GM12878 (cell line): Measurements from ENCODE around the gene UBE2E3. TPM values are rescaled to one million over a fixed set of nuclear protein-coding genes. Genes with fewer than 3 reads are reported as not detected.

ENCODE experiments used
- ATAC-seq: fragments of 200-7000 bp; cut with Tn5 transposase; 3 replicates; pipeline ENCODE4 v1.9.1; 2020; ENCODE audit warnings: mild to moderate bottlenecking, moderate library complexity
- BruUV-seq: library from RNA; stranded (reverse); fragments of 400-500 nt; replicated peaks from 2 replicates; lab custom pipeline; 2021; lab: Mats Ljungman, UMichigan
- CTCF ChIA-PET: fragments of 300-600 bp; sonication (Branson Sonifier 250); formaldehyde crosslinking; extraction: SDS; loops from one replicate; lab custom pipeline; 2021; ENCODE audit warnings: inconsistent platforms; lab: Yijun Ruan, JAX
- POLR2A ChIA-PET: fragments of 350-600 bp; formaldehyde crosslinking; extraction: SDS; loops from one replicate; lab custom pipeline; 2021; ENCODE audit warnings: inconsistent platforms; lab: Charles Lee
- RAD21 ChIA-PET: fragments of 300-600 bp; sonication (Branson Sonifier 250); formaldehyde crosslinking; loops from one replicate; lab custom pipeline; 2023; ENCODE audit warnings: antibody characterized with exemption; ENCODE audit not compliant: unreplicated experiment; lab: Charles Lee
- SMC1A ChIA-PET: fragments of 300-600 bp; sonication (Branson Sonifier 250); formaldehyde crosslinking; loops from one replicate; lab custom pipeline; 2023; ENCODE audit not compliant: unreplicated experiment, uncharacterized antibody; lab: Charles Lee
- DNase-seq: peaks from one replicate; pipeline ENCODE4 v3.0.0-alpha.2; 2011; ENCODE audit warnings: low read depth, low spot score
- FAIRE-seq: peaks from 3 replicates; lab custom pipeline; 2011; peaks lifted over from hg19 to GRCh38; lab: Jason Lieb, UNC
- H2AFZ ChIP-seq: 2 replicates; pipeline ENCODE4 v1.6.0; 2011; ENCODE audit warnings: low read depth, low read length, control low read depth; ENCODE audit not compliant: control insufficient read depth
- H3K27ac ChIP-seq: 2 replicates; pipeline ENCODE4 v1.5.1; 2011; ENCODE audit warnings: control low read depth; ENCODE audit not compliant: control insufficient read depth, insufficient read depth
- H3K27me3 ChIP-seq, 2 experiments: replicated peaks in 1 of 2; 2 replicates each; pipeline versions ENCODE4 v1.6.0 to v1.6.1; 2011; ENCODE audit warnings: low read length in 1 of 2; ENCODE audit not compliant: control insufficient read depth in 2 of 2, insufficient read depth in 2 of 2
- H3K36me3 ChIP-seq, 2 experiments: 2 replicates each; pipeline ENCODE4 v1.5.1; 2011; ENCODE audit warnings: low read length in 1 of 2; ENCODE audit not compliant: control insufficient read depth in 2 of 2, insufficient read depth in 2 of 2
- H3K4me1 ChIP-seq: 2 replicates; pipeline ENCODE4 v1.6.1; 2011; ENCODE audit warnings: mild to moderate bottlenecking, low read length, moderate library complexity, mixed read lengths; ENCODE audit not compliant: control insufficient read depth, insufficient read depth
- H3K4me2 ChIP-seq: 2 replicates; pipeline ENCODE4 v1.6.0; 2011; ENCODE audit warnings: control low read depth; ENCODE audit not compliant: control insufficient read depth, insufficient read depth
- H3K4me3 ChIP-seq: fragments of 200-600 bp; sonication (generic); 2 replicates; pipeline ENCODE4 v1.5.1; 2016
- H3K79me2 ChIP-seq: 2 replicates; pipeline ENCODE4 v1.6.0; 2011; ENCODE audit warnings: low read length; ENCODE audit not compliant: control insufficient read depth, insufficient read depth
- H3K9ac ChIP-seq: 2 replicates; pipeline ENCODE4 v1.8.0; 2011; ENCODE audit warnings: low read length, control low read depth, mixed read lengths; ENCODE audit not compliant: control insufficient read depth, insufficient read depth
- H3K9me3 ChIP-seq: replicated peaks from 3 replicates; pipeline ENCODE4 v1.5.1; 2011; ENCODE audit warnings: mild to moderate bottlenecking, low read length; ENCODE audit not compliant: control insufficient read depth, insufficient read depth
- H4K20me1 ChIP-seq: 2 replicates; pipeline ENCODE4 v1.6.0; 2011; ENCODE audit not compliant: control insufficient read depth, insufficient read depth
- ATF3 ChIP-seq: IDR thresholded peaks from 2 replicates; pipeline ENCODE4 v1.6.1; 2011; ENCODE audit warnings: low read depth, mild to moderate bottlenecking, low read length, moderate library complexity, borderline replicate concordance; ENCODE audit errors: extremely low read depth
- CBX3 ChIP-seq: fragments of 200-600 bp; sonication (generic); IDR thresholded peaks from 2 replicates; pipeline ENCODE4 v1.6.1; 2016; ENCODE audit warnings: low read depth, borderline replicate concordance
- CEBPZ ChIP-seq: fragments of 150-350 bp; IDR thresholded peaks from 2 replicates; pipeline ENCODE4 v1.6.1; 2016; ENCODE audit warnings: low read depth, low read length
- DPF2 ChIP-seq: fragments of 450-650 bp; IDR thresholded peaks from 2 replicates; pipeline ENCODE4 v1.6.1; 2017; ENCODE audit warnings: mild to moderate bottlenecking
- EP300 ChIP-seq, 2 experiments: fragments of 150-350 bp in 1 of 2; IDR thresholded peaks; 2 replicates each; pipeline ENCODE4 v1.6.1; 2011 to 2012; ENCODE audit warnings: low read depth in 2 of 2, low read length in 2 of 2, borderline replicate concordance in 1 of 2, improper control_type of control experiment in 1 of 2, inconsistent platforms in 1 of 2; ENCODE audit not compliant: control insufficient read depth in 1 of 2
- IKZF1 ChIP-seq: fragments of 450-650 bp; conservative IDR thresholded peaks from 2 replicates; pipeline ENCODE4 v1.6.1; 2017; ENCODE audit warnings: antibody characterized with exemption, mild to moderate bottlenecking
- IRF4 ChIP-seq: IDR thresholded peaks from 2 replicates; pipeline ENCODE4 v1.6.1; 2011; ENCODE audit warnings: low read depth, low read length
- IRF5 ChIP-seq: fragments of 450-650 bp; IDR thresholded peaks from 2 replicates; pipeline ENCODE4 v1.6.1; 2017; ENCODE audit warnings: borderline replicate concordance
- LARP7 ChIP-seq: fragments of 450-650 bp; IDR thresholded peaks from 2 replicates; pipeline ENCODE4 v1.6.1; 2017; ENCODE audit warnings: mild to moderate bottlenecking
- NFXL1 ChIP-seq: fragments of 450-650 bp; IDR thresholded peaks from 2 replicates; pipeline ENCODE4 v1.6.1; 2017; ENCODE audit warnings: antibody characterized with exemption, mild to moderate bottlenecking, borderline replicate concordance
- NR2C2 ChIP-seq: IDR thresholded peaks from 2 replicates; pipeline ENCODE4 v1.6.1; 2011; ENCODE audit warnings: borderline replicate concordance, low read depth; ENCODE audit not compliant: control insufficient read depth, insufficient read length
- PAX8 ChIP-seq: fragments of 450-650 bp; IDR thresholded peaks from 2 replicates; pipeline ENCODE4 v1.6.1; 2017; ENCODE audit warnings: mild to moderate bottlenecking, moderate library complexity
- PKNOX1 ChIP-seq: fragments of 450-650 bp; IDR thresholded peaks from 2 replicates; pipeline ENCODE4 v1.6.1; 2016; ENCODE audit warnings: mild to moderate bottlenecking
- POLR2A ChIP-seq: IDR thresholded peaks from 2 replicates; pipeline ENCODE4 v1.6.1; 2011; ENCODE audit warnings: low read depth, mild to moderate bottlenecking, low read length
- SMAD1 ChIP-seq: fragments of 450-650 bp; IDR thresholded peaks from 2 replicates; pipeline ENCODE4 v1.6.1; 2018; ENCODE audit warnings: mild to moderate bottlenecking, low read depth; ENCODE audit not compliant: partially characterized antibody
- STAT3 ChIP-seq: IDR thresholded peaks from 2 replicates; pipeline ENCODE4 v1.6.1; 2011; ENCODE audit warnings: low read depth, low read length, improper control_type of control experiment
- YBX1 ChIP-seq: fragments of 450-650 bp; IDR thresholded peaks from 2 replicates; pipeline ENCODE4 v1.6.1; 2016; ENCODE audit warnings: antibody characterized with exemption
- WGBS: methylation state at CpG from one replicate; pipeline ENCODE4 v1.1.6; 2016; ENCODE audit warnings: low lambda C conversion rate; ENCODE audit not compliant: insufficient replicate concordance, insufficient coverage; ENCODE audit errors: missing lambda C conversion rate; 5-methylcytosine and 5-hydroxymethylcytosine counted together
- in situ Hi-C: fragments of 300-500 bp; cut with MboI; formaldehyde crosslinking; loops from 9 replicates; pipeline ENCODE4 v1.14.3; 2018; ENCODE audit warnings: mixed read lengths
- intact Hi-C: fragments of 100-400 bp; cut with micrococcal nuclease; formaldehyde crosslinking; loops from one replicate; pipeline ENCODE4 v1.14.2; 2022; ENCODE audit not compliant: unreplicated experiment
- polyA plus RNA-seq, 11 experiments: library from polyadenylated mRNA; depleted of rRNA in 4 of 11; unstranded in 6 of 11; stranded (reverse) in 5 of 11; fragments of >200 nt; fragmentation: Nextera tagmentation in 4 of 11; fragmentation: Illumina TruSeq in 1 of 11; extraction: Ambion mirVana in 4 of 11; extraction: Trizol in 1 of 11; gene quantifications; 1 replicate in 1 of 11; 2 replicates in 10 of 11; pipeline versions ENCODE4 v1.2.1 to v1.2.3, GENCODE V29; 2011 to 2016; ENCODE audit warnings: inconsistent platforms in 2 of 11, missing spikeins in 2 of 11, low read depth in 1 of 11
- total RNA-seq, 4 experiments: library from RNA; depleted of rRNA in 3 of 4; stranded (reverse); fragments of >200 nt in 3 of 4; fragmentation: Illumina TruSeq in 1 of 4; extraction: Trizol in 1 of 4; gene quantifications; 2 replicates each; pipeline versions ENCODE4 v1.2.1 to v1.2.3, GENCODE V29; 2013 to 2021

Gene UBE2E3
- total and polyA plus RNA-seq, 10 of the 15 experiments (the other 5 are each of a cell fraction or from before 2014, with no cell fraction given) = 14.9 to 50.0 (median 26.2) TPM

- FAIRE-seq = no peak
- WGBS = 39% methylated on average over 3 of the region's 3 CpGs
- Histone ChIP-seq H4K20me1 (no peaks in the 10 kb centered on the region), H3K27me3 (no peaks in the 10 kb centered on the region), H3K9me3 (no peaks in the 10 kb centered on the region), H3K9ac (no peak overlapping the region), H3K27ac (no peak overlapping the region), H2AFZ (no peak overlapping the region), H3K36me3 (no peaks in the 10 kb centered on the region), H3K4me1 (no peaks in the 10 kb centered on the region; the same call in none of the 2 replicates), H3K4me3 (no peak overlapping the region), H3K4me2 (no peak overlapping the region; the same call in 1 of the 2 replicates), H3K79me2 (no peaks in the 10 kb centered on the region)
- ChIA-PET RAD21 (no interaction called here), SMC1A (interaction anchor here (1.3 kb wide), 1 partner anchor 926 kb away, joined by 3 read pairs; no protein-coding TSS in a partner anchor), CTCF (interaction anchor here (0.7 to 6.0 kb wide), 2 partner anchors 7 to 21 kb away, joined by 3 to 43 read pairs; no protein-coding TSS in a partner anchor), POLR2A (no interaction called here)
- TF ChIP-seq YBX1 (no peak), IRF4 (no peak), POLR2A (no peak), NFXL1 (no peak), NR2C2 (no peak), PKNOX1 (no peak), STAT3 (no peak), ATF3 (no peak), IKZF1 (no peak), SMAD1 (no peak), CEBPZ (no peak), PAX8 (no peak), CBX3 (no peak), EP300 (IDR thresholded peaks at IDR 0.05; ENCODE audit: borderline replicate concordance in 1 of 2, control insufficient read depth in 1 of 2, low read depth in 2 of 2, low read length in 2 of 2) (no peak), LARP7 (no peak), DPF2 (no peak), IRF5 (no peak)
- no peak; the same call in 2 of the 3 replicates for ATAC-seq
- intact Hi-C loops = no loop called here
- DNase-seq = no peak
- in situ Hi-C loops = loop anchor here (10.0 to 25.0 kb wide), 2 partner anchors 415 to 807 kb away; no protein-coding TSS in a partner anchor
- no TSS peak for BruUV-seq
Observed at GRCh38 chr2:181051861-181052522, 71.6 kb downstream of the UBE2E3 start.
